ENCODE results near the gene PDCD4.
"Not testable (repeated sequence)": the region's sequence is repeated elsewhere in the genome, so short reads cannot be mapped to it uniquely, and the experiment has no call there.

PDCD4 gene

DNA sequence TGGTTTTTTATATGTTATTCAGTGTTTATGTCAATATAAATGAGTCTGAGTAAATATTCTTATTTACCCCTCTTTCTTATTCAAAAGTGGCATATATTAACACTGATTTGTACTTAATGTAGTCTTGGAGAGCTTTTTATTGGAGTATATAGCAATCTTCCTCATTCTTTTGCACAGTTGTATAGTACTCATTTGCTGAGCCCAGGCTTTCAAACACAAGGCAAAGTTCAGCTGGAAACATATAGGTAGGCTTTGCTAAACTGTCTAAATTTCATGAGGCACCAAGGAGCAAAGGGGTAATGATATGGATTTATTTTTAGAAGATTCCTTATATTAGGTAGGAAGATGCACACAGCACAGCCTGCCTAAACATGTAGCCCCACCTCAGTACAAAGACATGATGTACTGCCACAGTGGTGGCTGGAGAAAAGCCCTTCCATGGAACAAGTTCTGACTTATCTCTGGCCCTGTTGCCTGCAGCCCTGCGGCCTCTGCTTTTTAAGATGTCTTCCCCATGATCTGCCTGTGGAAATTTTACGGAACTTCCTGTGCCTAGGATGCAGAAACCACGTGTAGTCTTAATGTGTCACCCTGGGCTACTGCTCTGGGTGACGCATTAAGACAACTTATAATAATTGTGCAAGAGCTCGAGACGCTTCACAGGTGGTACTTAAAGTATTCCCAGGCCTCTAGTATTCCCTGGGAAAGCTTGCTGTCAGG, 9.6 kb upstream of the PDCD4 start:
- DNase-seq: no peak

DNA sequence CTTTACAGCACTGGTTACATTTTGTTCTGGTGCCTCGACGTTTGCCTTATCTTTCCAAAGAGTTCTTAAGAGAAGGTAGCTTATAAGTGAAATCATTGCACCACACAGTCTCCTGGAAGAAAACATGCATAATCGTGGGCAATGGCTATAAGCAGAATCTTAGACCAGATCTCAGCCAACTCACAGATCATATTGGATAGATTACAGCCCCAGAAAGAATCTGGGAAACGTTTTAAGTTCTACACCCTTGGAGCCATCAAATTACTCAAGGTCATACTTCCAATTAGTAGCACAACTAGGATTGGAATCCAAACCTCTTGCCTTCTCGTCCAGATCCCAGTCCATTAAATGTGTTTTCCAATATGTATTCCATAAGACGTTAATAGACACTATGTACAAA, 8.8 kb upstream of the PDCD4 start:
- DNase-seq: no peak

DNA sequence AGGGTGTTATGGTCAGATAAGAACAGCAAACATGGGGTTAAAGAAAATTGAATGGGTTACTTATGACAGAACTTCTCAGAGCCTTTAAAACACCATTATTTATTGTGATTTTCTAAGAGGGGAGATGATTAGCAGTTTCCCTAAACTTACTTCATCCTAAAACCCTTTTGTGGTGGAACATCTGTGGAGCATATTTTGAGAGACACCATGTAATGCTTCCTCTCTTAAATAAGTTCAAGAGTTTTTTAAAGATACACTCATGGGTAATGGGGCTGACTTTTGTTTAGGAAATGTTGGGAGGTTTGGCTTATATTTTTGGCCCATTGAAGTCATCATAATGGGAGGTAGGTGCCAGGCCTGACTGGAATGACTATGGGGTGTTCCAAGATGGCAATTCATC, 8.4 kb upstream of the PDCD4 start:
- DNase-seq: no peak

DNA sequence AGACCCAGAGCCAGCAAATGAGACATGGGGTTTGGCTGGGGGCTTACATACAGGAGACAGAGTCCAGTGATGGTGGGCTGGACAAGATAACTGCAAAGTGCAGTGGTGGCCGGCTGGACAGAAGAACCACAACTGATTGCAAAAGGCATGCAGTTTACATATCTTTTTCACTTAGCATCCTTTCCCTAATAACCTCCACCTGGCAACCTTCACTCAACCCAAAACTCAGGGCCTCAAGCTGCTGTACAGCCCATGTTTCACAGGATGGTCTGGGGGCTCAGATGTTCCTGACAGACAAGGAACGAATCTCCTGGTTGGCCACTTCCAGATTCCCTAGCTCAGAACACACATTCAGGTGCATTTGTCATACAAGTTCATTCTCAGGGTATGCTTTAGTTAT, 7.8 kb upstream of the PDCD4 start:
- no peak for DNase-seq

DNA sequence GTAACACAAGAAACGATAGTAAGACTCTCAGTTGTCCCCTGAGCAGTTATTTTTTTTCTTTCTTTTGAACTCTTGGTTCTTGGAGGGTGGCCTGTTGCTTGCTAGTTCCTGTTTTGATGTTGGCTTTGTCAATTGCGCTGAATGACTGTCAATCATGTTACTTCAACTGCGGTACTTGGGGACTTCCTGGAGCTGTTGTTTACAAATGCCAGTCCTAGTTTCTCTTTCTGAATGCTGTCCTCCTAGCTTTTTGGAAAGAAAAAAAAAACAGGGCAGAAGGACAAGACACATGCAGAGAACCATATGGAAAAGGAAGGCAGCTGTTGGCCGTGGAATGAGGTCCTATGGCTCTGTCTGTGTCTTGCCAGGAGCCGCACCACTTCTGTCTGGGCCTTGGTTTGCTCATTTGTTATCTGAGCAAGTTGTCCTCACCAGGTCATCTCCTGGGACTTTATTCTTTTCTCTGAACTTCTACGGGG, 7.0 kb upstream of the PDCD4 start:
- no peak for DNase-seq

DNA sequence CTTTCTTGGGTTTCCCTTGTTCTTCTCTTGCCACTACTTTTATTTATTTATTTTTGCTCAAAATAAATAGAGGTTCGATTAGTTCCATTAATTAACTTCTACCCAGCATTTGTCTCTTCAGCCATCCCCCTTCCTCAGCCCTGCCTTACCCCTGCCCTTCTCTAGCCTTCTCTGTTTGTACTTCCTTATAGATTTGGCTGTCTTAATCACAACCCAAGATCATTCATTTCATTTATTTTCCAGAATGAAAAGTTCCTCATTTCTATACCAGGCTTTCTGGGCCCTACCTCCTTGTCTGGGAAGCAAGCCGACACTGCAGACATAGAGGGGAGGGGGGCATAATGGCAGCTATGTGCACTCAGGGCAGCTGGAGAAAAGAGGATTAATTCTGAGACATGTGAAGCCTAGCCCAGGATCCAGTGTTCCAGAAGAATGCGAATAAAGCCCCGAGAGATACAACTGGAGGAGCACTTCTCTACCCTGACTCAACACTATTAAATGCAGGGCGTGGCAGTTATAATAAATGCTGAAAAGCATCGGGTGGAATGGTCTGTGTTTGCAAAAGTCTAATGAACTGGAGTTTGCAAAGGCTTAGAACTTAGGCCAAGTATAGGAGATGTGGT, 6.4 kb upstream of the PDCD4 start:
- DNase-seq: no peak

DNA sequence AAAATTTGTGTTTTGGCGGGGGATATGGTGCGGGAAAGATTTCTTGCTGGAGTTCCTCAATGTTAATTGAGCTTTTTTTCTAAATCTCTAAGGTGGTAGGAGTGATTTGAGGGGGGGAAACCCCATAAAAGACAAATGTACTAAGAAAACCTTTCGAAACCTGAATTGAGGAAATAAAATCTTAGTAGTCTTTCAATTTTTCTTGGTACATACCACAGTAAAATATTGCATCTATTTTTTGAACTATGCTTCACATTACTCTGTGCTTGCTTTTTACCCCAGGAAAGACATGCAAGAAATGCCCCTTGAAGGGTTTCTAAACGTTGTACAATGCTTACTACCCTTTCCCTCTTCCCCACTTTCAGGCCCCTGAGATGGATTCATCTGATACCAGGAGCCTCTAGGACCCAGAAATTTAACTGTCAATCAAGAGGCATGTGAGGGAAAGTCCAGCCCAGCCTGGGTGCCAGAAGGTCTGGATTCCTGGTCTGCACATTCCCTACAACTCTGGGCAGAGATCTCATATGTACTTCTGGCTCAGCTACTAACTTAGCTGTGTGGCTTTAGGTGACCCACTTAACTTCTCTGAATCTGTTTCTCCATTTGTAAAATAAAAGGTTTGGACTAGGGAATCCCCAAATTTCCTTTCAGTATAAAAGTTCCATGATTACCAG, 5.8 kb upstream of the PDCD4 start:
- DNase-seq: no peak

DNA sequence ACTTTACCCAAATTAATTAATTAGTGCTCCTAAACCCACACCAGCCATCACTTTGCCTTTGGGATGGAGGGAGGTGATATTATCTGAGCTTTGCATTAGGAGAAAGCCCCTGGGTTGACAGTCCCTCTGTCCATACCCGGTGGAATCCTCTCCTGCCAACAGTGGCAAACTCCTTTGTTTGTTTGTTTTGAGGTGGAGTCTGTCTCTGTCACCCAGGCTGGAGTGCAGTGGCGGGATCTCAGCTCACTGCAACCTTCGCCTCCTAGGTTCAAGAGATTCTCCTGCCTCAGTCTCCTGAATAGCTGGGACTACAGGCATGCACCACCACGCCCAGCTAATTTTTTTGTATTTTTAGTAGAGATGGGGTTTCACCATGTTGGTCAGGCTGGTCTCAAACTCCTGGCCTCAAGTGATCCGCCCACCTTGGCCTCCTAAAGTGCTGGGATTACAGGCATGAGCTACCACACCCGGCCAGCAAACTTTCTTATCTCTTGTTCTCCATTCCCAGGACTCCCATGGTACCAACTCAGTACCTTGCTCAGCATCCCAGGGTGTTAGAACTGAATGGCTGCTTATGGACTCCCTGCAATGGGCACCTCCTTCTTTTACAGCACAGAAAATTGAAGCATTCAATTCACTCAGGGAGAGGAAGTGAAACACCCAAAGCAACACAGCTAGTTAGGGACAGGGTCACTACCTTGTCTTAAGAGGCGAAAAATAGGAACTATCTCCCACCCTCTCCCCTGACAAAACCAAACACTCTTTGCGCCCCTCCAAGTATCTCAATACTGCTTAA, 4.5 kb upstream of the PDCD4 start:
- DNase-seq: not testable (repeated sequence)

DNA sequence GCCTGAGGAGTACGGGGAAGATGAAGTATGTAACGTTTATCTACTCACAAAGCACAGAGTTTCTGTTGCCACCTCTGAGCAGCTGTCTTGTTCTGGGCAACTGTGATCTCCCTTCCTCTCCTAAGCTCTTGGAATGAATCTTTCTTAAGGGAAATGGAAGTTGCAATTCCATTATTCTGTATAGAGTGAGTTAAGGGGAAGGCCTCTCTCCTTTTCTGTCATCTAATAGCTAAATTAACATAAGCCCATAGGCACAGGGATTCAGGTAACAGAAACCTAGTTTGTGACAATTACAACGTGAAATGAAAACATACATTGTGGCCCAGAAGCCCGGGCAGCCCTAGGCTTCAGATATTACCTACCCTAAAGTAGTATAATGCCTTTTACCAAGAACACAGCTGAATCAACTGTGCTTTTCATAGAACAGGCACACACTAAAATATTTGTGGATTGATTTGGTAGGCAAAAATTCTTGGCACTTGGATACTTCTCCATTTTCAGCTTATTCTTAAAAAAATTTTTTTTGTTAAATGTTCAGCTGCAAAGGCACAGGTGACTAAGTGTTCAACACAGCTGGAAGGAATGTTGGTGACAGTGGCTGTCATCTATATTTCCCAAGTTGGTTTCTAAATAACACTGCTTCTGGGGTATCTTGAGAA, 3.8 kb upstream of the PDCD4 start:
- no peak for DNase-seq

DNA sequence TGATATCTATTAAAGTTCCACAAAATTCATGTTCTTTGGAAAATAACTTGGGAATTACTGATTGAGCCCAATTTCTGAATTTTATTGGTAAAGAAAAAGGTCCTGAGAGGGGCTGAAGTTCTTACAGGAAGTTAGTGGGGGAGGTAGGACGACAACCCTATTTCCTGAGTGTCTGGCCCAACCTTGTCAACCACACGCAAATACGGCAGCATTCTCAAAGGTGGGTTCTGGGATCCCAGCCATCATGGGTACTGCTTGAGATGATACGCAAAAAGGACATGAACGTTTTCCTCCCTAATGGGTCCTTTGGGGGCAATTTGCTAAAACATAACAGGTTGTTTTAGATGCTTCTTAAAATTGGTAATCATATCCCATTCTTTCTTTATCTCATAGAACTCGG, 2.7 kb upstream of the PDCD4 start:
- DNase-seq: no peak

DNA sequence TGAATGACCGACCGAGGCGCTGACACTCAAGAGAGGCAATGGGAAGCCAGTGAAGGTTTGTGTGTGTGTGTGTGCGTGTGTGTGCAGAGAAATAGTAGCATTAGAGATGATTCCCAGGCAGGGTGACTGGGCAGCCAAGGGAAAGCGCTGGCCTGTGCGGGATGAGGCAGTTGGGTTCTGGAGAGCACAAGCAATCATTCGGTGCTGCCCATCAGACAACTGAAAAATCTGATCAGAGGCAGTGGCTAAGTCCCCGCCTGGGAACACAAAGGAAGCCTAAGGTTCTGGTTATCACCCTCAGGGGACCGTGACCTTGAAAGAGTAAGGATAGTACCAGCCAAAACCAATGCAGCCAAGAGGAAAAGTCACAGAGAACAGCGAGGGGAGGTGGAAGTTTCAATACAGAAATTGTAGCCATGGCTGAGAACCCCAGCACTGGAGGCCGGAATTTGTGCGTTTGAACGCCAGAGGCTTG, 868 bp upstream of the PDCD4 start:
- DNase-seq: no peak

DNA sequence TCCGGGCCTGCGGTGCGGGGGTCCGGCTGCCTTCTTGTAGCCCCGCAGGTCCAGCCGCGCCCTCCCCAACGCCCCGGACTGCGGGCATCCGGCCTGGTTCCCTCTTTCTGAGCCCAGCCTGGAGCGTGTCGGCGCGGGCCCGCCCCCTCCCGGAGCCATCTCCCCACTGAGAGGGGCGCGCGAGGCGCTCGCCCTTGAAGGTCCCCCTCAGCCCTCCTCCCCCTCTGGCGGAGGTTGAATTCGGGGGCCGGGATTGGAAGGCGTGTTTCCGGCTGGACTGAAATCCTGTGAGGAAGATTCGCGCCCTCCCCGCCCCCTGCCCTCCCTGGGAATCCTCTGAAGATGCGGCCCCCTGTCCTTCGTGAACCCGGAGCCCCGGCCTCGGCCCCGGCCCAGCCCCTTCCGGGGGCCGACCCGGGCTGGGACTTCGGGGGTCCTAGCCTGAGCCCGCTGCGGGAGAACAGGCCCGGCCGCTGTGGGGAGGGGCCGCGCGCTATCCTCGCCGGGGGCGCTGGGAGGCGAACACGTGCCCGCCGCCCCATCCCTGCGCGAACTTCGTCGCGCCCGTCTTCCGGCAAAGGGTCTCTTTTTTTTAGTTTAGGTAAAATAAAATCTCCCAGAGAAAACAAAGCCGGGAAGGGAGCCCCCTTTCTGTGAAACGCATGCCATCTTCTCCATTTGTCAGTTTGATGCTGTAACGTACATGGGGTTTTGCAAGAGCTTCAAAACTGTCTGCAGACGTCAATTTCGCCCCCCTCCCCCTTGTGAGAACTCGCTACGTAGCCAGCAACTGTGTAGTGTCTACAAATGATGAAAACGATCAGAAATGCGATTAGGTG, 636 bp downstream of the PDCD4 start:
- no peak for DNase-seq

DNA sequence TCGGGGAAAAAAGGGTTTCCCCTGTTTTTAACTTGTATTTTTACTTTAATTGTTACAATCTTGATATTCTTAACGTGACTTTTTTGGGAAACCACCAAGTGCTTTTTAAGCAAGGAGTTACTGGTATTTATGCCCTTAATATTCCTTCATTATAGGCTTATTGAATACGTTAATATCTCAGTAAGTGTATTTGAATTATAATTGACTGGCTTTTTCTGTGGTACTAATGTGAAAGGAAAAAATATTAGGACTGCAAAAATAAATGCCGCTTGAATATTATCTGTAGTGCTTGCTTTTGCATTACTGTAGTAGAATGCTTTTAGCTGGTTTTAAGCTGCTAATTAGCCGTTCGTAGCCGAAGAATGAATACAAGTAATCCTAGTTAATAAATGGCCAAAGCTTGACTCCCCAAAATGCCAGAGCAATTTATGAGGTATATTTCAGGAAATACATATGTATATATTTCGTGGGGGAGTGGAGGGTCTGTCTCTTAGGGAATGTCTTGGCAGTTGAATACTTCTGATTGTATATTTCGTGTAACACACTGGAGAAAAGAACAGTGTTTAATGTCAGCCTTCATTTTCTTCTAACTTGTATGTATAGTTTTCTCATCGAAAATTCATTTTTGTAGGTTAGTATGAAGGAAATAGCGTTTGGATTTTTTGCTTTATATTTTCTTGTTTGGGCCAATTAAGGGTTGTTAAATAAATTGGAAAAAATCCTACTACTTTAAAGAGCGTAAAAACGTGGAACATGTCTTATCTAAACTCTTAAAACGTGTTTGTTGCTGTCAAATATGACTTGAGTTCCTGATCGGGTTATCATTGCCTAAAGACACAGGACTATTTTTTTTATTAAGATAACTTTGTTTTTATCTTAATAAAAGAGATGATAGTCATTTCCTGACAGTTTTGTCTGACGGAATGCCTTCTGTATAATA, 1.5 kb downstream of the PDCD4 start:
- DNase-seq: no peak

DNA sequence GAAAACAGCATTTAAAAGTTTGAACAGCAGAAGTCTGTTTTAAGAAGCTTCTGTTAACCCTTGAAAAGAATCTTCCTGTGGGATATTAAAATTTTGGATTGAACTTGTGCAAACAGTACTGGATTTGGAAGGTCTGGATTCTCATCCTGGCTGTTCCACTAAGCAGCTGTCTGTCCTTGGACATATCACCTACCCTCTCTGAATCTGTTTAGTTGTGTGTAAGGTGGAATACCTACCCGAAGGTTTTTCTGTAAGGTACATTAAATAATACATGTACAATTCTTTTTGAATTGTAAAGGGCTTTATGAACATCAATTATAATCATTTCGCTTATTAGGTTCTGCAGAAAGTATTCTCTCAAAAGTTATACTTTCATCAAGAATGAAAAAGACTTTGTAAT, 2.2 kb downstream of the PDCD4 start:
- DNase-seq: no peak

DNA sequence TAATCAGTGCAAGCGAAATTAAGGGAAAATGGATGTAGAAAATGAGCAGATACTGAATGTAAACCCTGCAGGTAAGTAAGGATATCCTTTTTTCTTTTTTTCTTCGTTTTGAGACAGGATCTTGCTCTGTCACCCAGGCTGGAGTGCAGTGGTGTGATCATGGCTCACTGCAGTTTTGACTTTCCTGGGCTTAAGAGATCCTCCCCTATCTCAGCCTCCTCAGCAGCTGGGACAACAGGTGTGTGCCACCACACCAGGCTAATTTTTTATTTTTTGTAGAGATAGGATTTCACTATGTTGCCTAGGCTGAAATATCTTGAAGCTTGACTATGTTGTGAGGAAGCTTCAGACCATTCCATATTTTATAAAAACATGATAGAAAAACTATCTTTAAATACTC, 4.3 kb downstream of the PDCD4 start:
- no peak for DNase-seq

DNA sequence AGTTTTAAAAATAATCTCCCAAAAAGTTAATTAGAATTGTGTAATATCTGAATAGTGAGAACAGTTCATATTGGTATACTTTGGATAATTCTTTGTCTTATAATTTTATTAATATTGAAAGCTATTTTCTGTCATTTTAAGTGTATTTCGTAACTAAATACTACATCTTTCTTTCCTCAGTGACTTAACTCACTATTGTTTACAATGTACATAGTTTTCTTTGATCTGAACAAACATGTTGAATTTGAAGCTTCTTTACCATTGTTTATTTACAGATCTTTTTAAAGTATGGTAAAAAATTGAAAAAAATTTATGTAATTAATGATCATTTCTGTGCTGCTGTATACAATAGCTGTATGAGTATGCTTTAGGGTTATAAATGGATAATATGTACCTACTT, 5.1 kb downstream of the PDCD4 start:
- DNase-seq: no peak

DNA sequence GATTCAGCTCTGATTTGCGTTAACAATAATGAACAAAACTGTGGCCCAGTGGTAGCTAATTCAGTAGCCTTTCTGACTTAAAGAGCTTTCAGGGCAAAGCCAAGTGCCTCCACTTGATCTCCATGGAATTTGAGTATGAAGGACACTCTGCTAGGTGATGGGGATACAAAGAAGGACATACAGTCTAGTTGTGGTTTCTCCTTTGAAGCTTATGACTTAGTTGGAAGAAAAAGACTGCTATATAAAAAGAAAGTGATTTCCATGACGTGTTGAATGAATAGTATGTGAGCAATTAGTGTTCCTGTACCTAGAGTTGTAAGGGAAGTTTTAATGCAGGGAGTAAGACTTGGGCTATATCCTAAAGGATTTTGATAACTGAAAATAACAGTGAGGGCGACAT, 8.3 kb downstream of the PDCD4 start:
- DNase-seq: no peak

DNA sequence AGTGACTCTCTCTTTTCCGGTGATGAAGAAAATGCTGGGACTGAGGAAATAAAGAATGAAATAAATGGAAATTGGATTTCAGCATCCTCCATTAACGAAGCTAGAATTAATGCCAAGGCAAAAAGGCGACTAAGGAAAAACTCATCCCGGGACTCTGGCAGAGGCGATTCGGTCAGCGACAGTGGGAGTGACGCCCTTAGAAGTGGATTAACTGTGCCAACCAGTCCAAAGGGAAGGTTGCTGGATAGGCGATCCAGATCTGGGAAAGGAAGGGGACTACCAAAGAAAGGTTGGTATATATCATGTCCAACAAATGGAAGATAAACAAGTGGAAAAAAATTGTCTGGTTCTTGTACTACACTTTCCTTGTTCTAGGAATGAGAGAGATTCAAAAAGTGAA, 9.5 kb downstream of the PDCD4 start:
- DNase-seq: no peak

DNA sequence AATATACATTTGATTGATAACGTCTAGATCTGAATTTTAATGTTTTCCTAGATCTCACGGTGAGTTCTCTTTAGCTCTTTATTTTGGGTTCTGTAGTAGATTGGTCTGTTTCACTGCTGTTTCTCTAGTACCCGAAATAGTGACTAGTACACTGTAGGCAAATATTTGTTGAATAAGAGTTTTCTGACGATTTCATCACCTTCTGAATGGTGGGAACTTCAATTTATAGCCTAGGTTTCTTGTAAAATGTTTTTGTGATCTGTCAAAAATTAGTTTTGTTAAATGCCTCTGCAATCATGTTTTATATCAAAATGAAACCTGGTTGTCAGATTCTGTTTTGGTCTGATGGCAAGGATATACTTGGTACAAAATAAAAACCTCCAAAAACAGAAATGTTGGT, 10.2 kb downstream of the PDCD4 start:
- DNase-seq: no peak

DNA sequence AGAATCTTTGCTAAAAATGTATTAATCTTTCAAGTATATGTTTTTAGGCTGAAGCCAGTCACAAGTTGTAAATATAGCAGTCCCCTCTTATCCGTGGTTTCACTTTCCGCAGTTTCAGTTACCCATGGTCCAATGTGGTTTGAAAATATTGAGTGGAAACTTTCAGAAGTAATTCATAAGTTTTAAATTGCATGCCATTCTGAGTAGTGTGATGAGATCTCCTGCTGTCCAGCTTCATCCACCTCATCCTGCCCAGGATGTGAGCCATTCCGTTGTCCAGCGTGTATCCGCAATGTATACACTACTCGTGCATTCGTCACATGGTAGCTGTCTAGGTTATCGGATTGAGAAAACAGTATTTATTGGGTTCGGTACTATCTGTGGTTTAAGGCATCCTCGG, 12.2 kb downstream of the PDCD4 start:
- DNase-seq: no peak

Data from T1000 (cell line).